Uterus (tissue), 2 donors: Measurements from ENCODE around the gene APP.

Source experiments
- CTCF ChIP-seq, 4 experiments: fragments of 200-600 bp in 2 of 4; fragments of 450-650 bp in 2 of 4; sonication (generic) in 2 of 4; IDR thresholded peaks; one replicate each; pipeline ENCODE4 v1.5.1; 2016 to 2019; ENCODE audit warnings: antibody characterized with exemption in 4 of 4, mild to moderate bottlenecking in 2 of 4, moderate library complexity in 1 of 4
- POLR2A ChIP-seq, 2 donors: fragments of 450-650 bp; IDR thresholded peaks; one replicate each; pipeline ENCODE4 v1.6.1; 2016; ENCODE audit warnings: antibody characterized with exemption in 2 of 2, mild to moderate bottlenecking in 1 of 2, moderate library complexity in 1 of 2

- TF ChIP-seq CTCF (IDR thresholded peaks at IDR 0.05) (no peak), POLR2A (IDR thresholded peaks at IDR 0.05) (no peak)
These were observed 14.5 kb upstream of the APP start for GRCh38 chr21:26185021-26185420.
